HG02840 (cell line): ENCODE results near the gene PVALEF.

Source experiments
- ATAC-seq: cut with Tn5 transposase; IDR thresholded peaks from one replicate; pipeline ENCODE4 v1.9.1; 2021; ENCODE audit warnings: mild to moderate bottlenecking, moderate library complexity, moderate number of reproducible peaks; ENCODE audit not compliant: unreplicated experiment, low FRiP score

Gene PVALEF

DNA sequence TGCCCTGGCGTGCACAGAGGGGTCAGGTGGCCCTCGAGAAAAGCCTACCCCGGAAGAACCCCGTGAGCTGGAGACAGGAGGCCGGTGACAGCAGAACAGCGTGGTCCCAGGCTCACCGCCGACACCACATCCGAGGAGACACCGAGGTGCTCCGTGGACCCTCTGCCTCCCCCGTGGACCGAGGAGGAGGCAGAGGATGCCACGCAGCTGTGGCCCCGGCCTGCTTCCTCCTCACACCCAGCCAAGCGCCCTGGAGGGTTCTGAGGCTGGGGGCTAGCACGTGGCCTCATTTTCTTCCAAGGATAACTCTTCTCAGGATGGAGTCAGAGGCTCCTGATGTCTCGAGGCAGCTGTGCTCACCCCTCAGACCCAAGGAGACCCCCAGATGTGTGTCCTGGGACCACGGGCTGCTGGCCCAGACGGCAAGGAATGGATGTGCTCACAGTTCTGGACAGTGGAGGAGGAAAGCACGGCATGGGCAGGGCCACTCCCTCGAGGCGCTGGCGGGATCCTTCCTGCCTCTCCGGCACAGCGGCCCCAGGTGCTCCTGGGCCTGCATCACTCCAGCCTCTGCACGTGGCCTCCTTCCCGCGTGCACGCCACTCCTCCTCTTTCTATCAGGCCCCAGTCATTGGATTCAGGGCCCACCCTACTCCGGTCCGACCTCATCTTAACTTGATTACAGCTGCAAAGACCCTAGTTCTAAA lies 4.4 kb upstream of the PVALEF start:
- no peak for ATAC-seq

GRCh38 chr17:81161536-81161935 lies 3.8 kb upstream of the PVALEF start:
- no peak for ATAC-seq

GRCh38 chr17:81161972-81162371 lies 3.3 kb upstream of the PVALEF start:
- no peak for ATAC-seq

DNA sequence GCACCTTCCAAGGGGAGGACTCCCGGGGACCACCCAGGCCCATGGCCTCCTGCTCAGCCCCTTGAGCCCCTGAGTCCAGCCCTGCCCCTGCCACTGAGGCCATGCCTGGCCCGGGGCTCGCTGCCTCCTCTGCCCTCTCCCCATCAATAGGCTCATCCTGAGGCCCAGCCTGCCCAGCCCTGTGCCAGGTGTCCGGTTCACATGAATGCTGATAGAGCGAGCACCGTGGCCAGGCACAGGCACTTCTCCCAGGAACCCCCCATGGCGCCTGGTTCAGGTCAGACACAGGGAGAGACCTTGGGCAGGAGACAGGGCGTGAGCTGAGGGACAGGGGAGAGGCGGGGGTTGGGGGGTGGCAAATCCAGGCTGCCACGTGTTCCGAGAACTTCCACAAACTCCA lies 2.8 kb upstream of the PVALEF start:
- no peak for ATAC-seq

GRCh38 chr17:81163051-81163695 lies 2.1 kb upstream of the PVALEF start:
- ATAC-seq, result no peak

DNA sequence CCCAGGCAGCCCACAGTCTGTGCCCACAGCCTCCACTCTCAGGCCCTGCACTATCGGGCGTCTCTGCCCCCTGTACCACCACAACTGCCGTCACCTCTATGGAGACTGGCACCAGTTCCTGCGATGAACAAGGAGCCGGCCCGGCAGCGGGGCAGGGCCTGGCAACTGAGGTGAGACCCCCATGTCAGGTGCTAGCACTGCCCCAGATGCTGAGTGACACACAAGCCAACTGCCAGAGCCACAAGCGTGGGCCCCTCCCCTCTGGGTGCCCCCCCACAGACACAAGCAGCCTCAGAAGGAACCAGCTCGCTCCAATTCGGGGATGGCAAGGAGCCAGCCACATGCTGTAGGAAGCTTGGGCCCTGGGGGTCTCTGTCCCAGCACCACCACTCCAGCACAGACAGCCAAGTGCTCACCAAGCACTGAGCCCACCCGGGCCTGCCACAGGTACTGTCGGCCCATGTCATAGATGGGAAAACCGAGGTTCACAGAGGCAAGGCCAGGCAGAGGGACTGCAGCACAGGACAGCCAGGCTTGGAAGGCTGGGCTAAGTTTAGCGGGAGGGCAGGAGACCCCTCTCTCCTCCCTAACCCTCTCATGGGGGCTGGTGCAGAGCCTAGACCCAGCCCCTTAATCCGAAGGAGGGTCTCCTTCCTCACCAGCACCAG lies 1.5 kb upstream of the PVALEF start:
- no peak for ATAC-seq

DNA sequence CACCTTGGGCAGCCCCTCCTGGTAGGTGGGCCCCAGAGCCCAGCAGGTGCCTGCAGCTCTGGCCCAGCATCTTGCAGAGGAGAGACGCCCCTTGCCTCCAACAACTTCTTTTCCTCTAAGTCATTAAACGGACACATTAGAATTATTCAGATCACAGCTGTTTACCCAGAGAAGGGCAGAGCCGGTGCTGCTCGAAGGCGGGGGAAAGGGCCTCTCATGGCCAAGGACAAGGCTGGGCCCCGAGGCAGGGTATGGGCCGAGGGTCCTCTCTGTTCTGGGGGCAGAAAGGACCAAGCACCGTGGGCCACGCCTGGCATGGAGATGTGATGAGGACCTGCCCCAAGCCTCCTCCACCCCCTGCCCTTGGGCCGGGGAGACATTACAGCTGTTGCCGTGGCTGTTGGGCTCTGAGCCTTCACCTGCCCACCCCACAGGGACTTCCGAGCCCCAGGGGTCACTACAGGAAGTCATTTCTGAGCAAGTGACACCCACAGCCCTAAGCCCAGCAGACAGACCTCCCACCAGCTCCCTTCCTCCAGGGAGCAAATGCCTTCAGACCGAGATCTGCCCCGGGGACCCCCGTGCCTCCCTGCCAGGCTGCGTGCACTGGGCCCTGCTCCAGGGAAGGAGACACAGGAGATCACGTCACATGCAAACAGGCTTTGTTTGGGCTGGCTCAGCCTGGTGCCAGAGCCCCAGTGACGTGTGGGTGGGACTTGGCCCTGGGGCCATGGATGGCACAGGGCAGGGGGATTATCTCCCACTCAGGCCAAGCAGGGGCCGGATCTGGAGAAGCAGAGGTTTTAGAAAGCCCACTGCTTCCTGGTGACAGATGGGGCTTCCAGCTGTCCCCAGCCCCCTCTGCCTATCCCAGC lies 699 bp upstream of the PVALEF start:
- ATAC-seq, result no peak

GRCh38 chr17:81166033-81166492 lies 756 bp downstream of the PVALEF start, which contains the start of gene AATK:
TSS of gene AATK (minus strand) at chr17:81166221. CDS start at chr17:81165992, 229 bp downstream.
- ATAC-seq, result no peak

DNA sequence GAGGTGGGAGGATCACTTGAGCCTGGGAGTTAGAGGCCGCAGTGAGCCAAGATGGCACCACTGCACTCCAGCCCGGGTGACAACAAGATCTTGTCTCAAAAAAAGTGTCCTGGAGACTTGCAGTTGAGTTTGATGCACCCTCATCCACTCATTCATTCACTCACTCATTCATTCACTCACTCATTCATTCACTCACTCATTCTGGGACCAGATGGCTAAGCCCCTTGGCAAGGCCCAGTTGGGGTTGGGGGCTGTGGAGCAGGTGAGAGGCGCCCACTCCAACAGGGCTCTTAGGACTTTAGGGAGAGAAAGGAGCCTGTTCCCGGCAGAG lies 1.9 kb downstream of the PVALEF start:
- no peak for ATAC-seq

DNA sequence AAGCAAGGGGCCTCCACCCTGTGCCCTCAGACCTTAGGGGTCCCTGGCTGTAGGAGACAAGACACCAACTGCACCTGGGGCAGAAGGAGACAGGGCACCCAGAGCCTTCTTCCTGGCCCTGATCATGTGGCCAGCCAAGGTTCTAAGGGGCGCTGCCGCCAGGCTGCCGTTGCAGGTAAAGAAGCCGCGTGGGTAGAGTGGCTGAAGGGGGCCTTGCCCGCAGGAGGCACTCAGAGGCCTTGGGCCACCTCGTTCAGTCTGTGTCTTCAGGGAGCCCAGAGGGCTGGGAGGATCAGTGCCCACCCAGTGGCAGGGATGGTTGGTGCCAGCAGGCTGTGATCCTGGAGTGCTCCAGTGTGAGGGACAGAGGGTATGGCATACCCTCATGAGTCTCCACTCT lies 2.3 kb downstream of the PVALEF start:
- ATAC-seq, result no peak

GRCh38 chr17:81169870-81170309 lies 4.6 kb downstream of the PVALEF start:
- ATAC-seq, result no peak

DNA sequence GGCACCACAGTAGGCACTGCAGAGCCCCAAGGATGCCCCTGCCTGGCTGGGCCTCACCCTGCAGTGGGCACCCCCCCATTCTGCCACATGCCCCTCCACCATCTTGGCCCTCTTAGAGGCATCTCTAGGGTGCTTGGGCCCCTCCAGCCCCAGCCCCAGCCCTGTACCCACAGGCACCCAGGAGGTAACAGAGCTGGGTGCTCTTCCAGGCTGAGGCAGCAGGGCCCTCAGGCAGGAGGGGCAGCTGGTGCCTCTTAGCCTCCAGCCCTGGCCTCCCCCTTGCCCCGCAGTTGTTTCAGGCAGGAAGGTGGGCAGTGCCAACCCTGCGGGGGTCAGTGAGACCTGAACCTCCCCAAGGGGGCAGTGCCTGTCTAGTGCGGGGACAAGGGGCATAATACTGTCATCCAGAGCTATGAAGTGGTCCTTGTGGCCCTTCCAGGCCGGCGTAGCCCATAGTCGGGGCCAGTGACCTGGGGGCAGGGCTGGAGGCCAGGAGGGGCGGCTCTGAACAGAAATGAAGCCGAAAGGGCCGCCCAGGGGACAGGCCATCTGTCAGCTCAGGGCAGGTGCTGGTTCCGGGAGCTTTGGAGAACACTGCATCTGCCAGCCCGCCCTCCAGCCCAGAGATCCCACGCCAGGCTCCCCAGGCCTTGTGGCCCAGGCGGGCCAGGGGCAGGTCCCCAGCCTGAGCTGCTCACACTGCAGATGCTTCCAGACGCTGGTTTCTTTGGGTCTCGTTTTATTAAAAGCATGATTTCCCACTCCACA lies 5.6 kb downstream of the PVALEF start:
- ATAC-seq, result no peak

GRCh38 chr17:81171941-81172340 lies 6.6 kb downstream of the PVALEF start:
- ATAC-seq, result no peak

DNA sequence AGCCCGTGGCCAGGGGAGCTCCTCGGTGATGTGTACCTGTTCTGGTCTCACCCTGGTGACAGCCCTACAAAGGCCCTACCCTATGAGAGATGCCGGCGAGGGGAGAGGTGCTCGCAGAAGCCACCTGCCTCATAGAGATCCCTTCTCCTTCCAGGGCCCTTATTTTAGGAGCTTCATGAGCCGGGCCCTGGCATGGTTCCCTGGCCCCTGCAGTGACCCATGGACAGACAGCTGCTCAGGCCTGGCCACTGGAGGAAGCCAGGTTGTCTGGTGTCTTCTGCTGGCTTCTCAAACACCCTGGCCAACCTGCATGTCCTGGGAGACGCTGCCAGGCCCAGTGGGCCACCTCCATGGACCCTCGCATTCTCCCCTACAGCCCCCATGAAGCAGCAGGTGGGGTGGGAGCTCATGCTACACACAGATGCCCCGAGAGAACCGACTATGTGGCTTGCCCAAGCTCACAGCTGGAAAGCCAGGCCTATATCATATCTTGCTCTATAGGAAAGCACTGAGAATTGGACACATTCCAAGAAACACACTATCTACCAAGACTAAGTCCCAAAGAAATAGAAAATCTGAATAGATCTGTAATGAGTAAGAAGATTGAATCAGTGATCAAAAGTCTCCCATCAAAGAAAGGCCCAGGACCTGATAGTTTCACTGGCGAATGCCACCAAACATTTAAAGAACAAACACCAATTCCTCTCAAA lies 7.9 kb downstream of the PVALEF start:
- no peak for ATAC-seq

- no peak for ATAC-seq
These were observed 8.5 kb downstream of the PVALEF start for GRCh38 chr17:81173762-81174155.

GRCh38 chr17:81176666-81177065 lies 11.4 kb downstream of the PVALEF start:
- no peak for ATAC-seq

- no peak for ATAC-seq
These were observed 13.1 kb downstream of the PVALEF start for GRCh38 chr17:81178136-81179091.

DNA sequence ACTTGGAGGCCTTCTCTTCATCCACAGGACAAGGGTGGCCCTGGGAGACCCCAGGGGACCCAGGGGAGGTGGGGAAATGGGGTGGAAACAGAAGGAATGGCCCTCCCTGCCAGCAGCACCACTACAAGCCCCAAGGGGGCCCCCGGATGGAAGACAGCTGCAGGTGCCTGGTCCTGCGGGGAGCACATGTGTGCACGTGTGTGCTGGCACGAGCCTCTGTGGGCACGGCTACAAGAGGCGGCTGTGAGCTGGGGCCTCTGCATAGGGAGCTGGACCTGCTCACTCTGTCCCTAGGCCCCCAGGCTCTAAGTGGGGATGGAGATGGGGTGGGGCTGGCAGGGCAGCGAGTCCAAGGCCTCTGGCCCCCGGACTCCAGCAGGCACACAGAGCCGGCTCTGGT lies 13.9 kb downstream of the PVALEF start:
- no peak for ATAC-seq
